Left ventricle myocardium inferior (tissue), 1 donor: Measurements from ENCODE around the gene CFTR. TPM values are rescaled to one million over a fixed set of nuclear protein-coding genes. Genes with fewer than 3 reads are reported as not detected.
A peak's percentile ranks its signal among the peaks of the same experiment; 100 is the strongest.

Experiments used
- DNase-seq: peaks from one replicate; pipeline ENCODE4 v3.0.0-alpha.2; 2020
- H3K27ac ChIP-seq: fragments of 200-600 bp; replicated peaks from 2 replicates; pipeline ENCODE4 v1.8.0; 2021
- H3K27me3 ChIP-seq: fragments of 200-600 bp; 2 replicates; pipeline ENCODE4 v1.8.0; 2021; ENCODE audit warnings: low read depth
- H3K36me3 ChIP-seq: fragments of 200-600 bp; 2 replicates; pipeline ENCODE4 v1.8.0; 2021
- H3K4me1 ChIP-seq: fragments of 200-600 bp; 2 replicates; pipeline ENCODE4 v1.8.0; 2021
- H3K4me3 ChIP-seq: fragments of 200-600 bp; 2 replicates; pipeline ENCODE4 v1.8.0; 2021; ENCODE audit warnings: mild to moderate bottlenecking, moderate library complexity
- H3K9me3 ChIP-seq: fragments of 200-600 bp; replicated peaks from 2 replicates; pipeline ENCODE4 v1.8.0; 2021
- CTCF ChIP-seq: fragments of 200-600 bp; IDR thresholded peaks from 2 replicates; pipeline ENCODE4 v1.8.0; 2021; ENCODE audit warnings: antibody characterized with exemption, mild to moderate bottlenecking, borderline replicate concordance
- intact Hi-C: fragments of 100-400 bp; cut with micrococcal nuclease; formaldehyde crosslinking; loops from one replicate; pipeline ENCODE4 v1.11.0; 2022
- total RNA-seq: library from RNA; stranded (reverse); fragmentation: NEBNext Ultra II Directional; extraction: Animal tissue kit (Norgen Biotek cat#: 25700); gene quantifications from one replicate; pipeline ENCODE4 v1.2.1, GENCODE V29; 2021
- donor health status: DM: no; HTN: yes; CAD: no; lungs with severe emphysema.

Gene CFTR
- total RNA-seq, 1 donor from 2014 or later, result 0.11 TPM

DNA sequence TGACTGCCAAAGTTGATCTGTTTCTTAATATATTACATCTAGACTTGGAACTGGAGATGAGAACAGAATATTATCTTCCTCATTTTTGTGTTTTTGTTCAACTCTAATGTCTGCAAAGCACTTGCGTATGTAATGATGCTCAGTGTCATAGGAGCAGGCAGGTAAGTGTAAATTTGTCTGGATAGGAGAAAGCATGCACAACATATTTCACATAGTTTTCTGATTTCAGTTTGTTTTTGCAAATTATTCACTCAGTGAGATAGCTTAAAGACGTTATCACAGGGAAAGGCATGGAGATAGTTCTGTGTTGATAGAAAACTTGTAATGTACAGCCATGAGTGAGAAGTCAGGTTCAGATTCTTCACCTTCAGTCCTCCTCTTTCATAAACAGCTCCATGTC lies 84.8 kb downstream of the CFTR start:
- Histone ChIP-seq H3K4me1 (peaks cover 4% of the 10 kb centered on the region), H3K4me3 (no peak overlapping the region), H3K36me3 (no peaks in the 10 kb centered on the region), H3K27ac (no peak overlapping the region), H3K9me3 (no peaks in the 10 kb centered on the region), H3K27me3 (no peaks in the 10 kb centered on the region)
- DNase-seq, result no peak
- TF ChIP-seq CTCF, result no peak
- intact Hi-C loops, result no loop called here

DNA sequence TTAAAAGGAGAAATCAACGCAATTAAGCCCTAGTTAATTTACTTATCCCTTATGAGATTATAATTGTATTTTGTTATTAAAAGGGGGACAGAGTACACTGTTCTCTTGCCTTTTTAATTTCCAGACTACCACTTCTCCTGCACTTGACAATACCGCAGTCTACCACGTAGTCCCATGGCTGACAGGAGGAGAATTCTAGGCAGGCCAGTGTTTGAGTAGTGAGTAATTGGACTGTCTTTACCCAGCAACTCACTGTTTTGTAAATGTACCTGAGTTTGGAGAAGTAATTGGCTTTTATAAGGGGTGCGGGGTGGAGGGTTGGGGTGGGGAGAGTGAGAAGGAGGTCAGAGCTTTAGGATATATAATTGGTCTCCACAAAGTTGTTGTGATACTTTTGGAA lies 85.4 kb downstream of the CFTR start:
- intact Hi-C loops, result no loop called here
- no peaks in the 10 kb centered on the region for H3K36me3 ChIP-seq
- peaks cover 4% of the 10 kb centered on the region for H3K4me1 ChIP-seq
- H3K27ac ChIP-seq, result no peak overlapping the region
- no peaks in the 10 kb centered on the region for H3K9me3 ChIP-seq
- no peaks in the 10 kb centered on the region for H3K27me3 ChIP-seq
- no peak for TF ChIP-seq CTCF
- no peak for DNase-seq
- H3K4me3 ChIP-seq, result no peak overlapping the region

DNA sequence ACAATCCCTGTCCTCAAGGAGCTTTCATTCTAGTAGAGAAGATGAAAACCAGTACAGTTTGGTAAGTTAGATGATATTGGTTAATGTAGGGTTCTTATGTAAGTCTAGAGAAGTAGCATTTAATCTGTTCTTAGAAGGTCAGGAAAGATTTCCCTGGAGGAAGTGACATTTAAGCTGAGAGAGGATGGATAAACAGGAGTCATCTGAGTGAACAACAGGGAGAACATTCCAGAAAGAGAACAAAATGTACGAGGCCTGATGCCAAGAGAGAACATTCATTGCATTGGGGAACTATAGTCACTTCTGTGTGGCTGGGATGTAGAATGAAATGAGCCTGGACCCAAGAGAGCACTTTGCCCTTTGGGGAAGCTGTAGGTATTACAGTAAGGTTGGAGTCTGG lies 88.0 kb downstream of the CFTR start:
- Histone ChIP-seq H3K27me3 (no peaks in the 10 kb centered on the region), H3K4me3 (no peak overlapping the region), H3K4me1 (peaks cover 4% of the 10 kb centered on the region), H3K9me3 (no peaks in the 10 kb centered on the region), H3K27ac (no peak overlapping the region), H3K36me3 (no peaks in the 10 kb centered on the region)
- TF ChIP-seq CTCF, result no peak
- intact Hi-C loops, result no loop called here
- DNase-seq, result no peak

- Histone ChIP-seq H3K27me3 (no peaks in the 10 kb centered on the region), H3K27ac (no peak overlapping the region), H3K36me3 (no peaks in the 10 kb centered on the region), H3K4me3 (no peak overlapping the region), H3K9me3 (no peaks in the 10 kb centered on the region), H3K4me1 (no peaks in the 10 kb centered on the region)
- intact Hi-C loops, result no loop called here
- no peak for TF ChIP-seq CTCF
- DNase-seq, result no peak
These were observed 93.2 kb downstream of the CFTR start for GRCh38 chr7:117572856-117573620.

- intact Hi-C loops, result no loop called here
- no peak for DNase-seq
- TF ChIP-seq CTCF, result no peak
- no peaks in the 10 kb centered on the region for H3K27me3 ChIP-seq
- H3K9me3 ChIP-seq, result no peaks in the 10 kb centered on the region
- peak overlapping the region; percentile 62 for H3K27ac ChIP-seq
- no peaks in the 10 kb centered on the region for H3K36me3 ChIP-seq
- peaks cover 9% of the 10 kb centered on the region for H3K4me1 ChIP-seq
- H3K4me3 ChIP-seq, result no peak overlapping the region
These were observed 101.6 kb downstream of the CFTR start for GRCh38 chr7:117581424-117581823.
